Stimulated activated CD8-positive, alpha-beta memory T cell treated with anti-CD3 and anti-CD28 coated beads, Interleukin-2, amount 100 ng/mL, for 1 hour (primary cell): ENCODE data around the gene ATP6V0B.

ENCODE experiments used
- DNase-seq, 2 donors: peaks; one replicate each; pipeline ENCODE4 v3.0.0-alpha.2; 2020; ENCODE audit warnings: low read depth in 2 of 2

Gene ATP6V0B

DNA sequence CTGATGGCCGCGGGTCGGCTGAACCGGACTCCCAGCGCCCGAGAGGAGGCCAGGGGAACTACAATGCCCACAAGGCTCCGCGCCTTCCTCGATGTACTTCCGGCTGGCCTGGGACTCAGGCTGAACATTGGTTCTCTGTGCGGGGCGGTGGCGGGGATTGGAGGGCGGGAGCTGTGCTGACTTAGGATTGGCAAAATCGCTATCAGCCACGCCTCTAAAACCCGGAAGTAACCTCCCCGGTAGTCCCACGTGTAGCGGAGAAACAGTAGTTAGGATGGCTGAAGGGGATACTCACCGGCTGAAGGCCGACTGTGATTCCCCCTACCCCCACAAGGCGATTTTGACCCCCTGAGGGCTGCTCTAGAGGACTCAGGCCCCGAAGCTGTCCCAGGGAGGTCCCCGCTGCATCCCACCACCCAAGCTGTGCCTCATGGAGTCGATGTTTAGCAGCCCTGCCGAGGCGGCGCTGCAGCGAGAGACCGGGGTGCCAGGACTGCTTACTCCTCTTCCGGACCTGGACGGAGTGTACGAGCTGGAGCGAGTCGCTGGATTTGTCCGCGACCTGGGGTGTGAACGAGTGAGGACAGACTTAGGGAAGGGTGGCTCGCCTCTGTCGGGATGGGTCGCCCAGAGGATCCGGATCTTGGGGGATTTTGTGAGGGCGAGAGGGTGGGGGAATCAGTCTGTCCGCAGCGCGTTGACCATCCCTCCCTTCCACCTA is 4.9 kb upstream of the ATP6V0B start, which contains the start of gene DPH2:
Gene DPH2, plus strand, starts transcription at position 265 of the 721 bp plus-strand sequence. Its CDS starts 166 bp downstream, at position 431.
- DNase-seq, result peak; percentile 85 to 89

DNA sequence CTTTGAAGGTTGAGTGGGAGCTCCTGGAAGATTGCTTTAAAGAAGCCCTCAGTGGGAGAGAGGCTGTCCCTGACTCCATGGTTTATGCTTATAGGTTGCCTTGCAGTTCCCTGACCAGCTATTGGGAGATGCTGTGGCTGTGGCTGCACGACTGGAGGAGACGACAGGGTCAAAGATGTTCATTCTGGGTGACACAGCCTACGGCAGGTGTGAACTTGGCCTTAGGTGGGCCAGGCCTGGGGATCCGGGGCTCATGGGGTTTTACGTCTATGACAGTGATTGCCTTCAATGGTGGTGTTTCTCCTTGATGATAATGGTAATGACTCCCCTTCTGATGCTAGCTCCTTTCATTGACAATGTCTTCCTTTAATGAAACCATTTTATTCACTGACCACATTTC is 4.3 kb upstream of the ATP6V0B start:
- no peak for DNase-seq

DNA sequence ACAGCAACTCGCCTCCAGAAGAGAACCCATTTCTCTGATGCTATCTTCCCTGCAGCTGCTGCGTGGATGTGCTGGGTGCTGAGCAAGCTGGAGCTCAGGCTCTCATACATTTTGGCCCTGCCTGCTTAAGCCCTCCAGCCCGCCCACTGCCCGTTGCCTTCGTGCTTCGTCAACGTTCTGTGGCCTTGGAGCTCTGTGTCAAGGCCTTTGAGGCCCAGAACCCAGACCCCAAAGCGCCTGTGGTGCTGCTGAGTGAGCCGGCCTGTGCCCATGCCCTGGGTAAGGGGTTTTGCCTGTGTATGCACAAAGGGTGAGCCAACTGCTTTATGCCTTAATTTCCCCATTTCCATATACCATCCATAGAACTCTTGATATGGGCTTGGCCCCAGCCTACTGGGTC is 3.8 kb upstream of the ATP6V0B start:
- no peak for DNase-seq

DNA sequence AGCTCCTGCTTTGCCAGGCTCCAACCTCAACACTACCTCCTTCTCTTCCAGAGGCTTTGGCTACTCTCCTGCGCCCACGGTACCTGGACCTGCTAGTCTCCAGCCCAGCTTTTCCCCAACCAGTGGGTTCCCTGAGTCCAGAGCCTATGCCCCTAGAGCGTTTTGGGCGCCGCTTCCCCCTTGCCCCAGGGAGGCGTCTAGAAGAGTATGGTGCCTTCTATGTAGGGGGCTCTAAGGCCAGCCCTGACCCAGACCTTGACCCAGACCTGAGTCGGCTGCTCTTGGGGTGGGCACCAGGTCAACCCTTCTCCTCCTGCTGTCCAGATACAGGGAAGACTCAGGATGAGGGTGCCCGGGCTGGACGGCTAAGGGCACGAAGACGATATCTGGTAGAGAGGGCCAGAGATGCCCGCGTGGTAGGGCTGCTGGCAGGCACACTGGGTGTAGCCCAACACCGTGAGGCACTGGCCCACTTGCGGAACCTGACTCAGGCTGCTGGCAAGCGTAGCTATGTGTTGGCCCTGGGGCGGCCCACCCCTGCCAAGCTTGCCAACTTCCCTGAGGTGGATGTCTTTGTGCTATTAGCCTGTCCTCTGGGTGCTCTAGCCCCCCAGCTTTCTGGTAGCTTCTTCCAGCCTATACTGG is 3.3 kb upstream of the ATP6V0B start:
- DNase-seq, result no peak

DNA sequence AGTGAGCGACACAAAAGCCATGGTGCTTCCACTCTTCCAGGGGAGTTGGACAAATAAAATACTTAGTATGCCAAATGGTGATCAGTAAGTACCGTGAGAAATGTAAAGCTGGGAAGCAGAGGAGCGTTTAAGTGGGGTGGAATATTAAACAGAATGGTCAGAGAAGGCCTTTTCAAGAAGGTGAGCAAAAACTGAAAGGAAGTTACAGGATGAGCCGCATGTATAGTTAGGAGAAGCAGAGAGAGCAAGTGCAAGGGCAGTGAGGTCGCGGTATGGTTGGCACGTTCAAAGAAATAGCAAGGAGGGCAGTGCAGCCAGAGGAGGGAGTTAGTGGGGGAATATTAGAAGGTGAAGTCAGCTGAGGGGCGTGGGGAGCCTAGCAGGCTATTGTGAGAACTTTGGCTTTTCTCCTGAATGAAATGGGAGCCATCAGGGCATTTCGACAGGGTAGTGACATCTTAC is 748 bp upstream of the ATP6V0B start:
- no peak for DNase-seq

DNA sequence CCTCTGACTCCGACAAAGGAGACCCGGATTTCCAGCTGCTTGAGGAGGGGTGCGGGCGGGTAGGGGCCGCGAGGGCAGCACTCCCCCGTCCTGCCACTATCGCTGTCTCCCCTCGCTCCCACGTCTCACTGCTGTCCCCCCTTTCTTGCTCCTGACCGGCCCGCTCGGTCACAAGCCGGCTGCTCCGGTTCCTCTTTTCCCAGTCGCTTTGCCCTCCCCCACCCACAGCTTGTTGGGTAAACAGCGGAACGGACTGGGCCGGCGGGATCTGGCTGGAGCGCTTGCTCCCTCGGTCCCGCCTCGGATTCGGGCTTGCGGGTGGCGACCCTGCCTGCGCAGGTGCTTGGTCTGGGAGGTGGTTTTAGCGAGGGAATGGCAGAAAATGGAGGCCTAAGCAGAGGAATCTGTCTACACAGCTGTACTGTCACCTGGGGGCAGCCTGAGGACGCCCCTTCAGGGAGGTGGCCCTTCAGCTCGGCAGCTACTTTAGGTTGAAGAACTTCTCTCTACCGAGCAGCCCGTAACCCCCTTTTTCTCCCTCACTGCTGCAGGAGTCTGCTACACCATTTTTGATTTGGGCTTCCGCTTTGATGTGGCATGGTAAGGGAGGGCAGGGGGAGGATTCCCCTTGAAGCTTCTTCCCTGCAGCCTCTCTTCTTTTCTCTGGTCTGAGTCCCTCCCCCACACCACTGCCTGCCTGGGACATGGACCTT is 645 bp downstream of the ATP6V0B start:
- no peak for DNase-seq

DNA sequence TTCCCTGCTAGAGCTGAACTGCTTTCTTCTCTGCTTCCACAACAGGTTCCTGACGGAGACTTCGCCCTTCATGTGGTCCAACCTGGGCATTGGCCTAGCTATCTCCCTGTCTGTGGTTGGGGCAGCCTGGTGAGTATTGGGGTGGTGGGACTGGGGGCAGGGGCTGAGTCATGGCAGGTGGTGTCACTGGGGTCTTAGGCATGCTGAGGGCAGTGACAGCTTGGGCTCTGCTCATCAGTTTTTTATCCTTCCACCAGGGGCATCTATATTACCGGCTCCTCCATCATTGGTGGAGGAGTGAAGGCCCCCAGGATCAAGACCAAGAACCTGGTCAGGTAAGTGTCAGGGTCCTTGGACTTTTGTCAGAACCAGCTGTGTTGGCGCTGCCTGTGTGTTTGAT is 1.3 kb downstream of the ATP6V0B start:
- DNase-seq, result no peak

DNA sequence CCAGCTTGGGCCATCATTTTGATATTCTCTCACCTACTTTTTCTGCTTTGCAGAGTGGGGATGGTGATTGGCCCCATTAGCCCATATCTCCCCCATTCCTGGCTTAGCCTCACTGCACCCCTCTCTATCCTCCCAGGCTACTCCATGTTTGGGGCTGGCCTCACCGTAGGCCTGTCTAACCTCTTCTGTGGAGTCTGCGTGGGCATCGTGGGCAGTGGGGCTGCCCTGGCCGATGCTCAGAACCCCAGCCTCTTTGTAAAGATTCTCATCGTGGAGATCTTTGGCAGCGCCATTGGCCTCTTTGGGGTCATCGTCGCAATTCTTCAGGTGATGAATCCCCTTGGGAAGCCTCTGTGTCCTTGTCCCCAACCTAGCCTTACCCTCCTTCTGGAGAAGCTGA is 2.1 kb downstream of the ATP6V0B start:
- DNase-seq, result no peak

DNA sequence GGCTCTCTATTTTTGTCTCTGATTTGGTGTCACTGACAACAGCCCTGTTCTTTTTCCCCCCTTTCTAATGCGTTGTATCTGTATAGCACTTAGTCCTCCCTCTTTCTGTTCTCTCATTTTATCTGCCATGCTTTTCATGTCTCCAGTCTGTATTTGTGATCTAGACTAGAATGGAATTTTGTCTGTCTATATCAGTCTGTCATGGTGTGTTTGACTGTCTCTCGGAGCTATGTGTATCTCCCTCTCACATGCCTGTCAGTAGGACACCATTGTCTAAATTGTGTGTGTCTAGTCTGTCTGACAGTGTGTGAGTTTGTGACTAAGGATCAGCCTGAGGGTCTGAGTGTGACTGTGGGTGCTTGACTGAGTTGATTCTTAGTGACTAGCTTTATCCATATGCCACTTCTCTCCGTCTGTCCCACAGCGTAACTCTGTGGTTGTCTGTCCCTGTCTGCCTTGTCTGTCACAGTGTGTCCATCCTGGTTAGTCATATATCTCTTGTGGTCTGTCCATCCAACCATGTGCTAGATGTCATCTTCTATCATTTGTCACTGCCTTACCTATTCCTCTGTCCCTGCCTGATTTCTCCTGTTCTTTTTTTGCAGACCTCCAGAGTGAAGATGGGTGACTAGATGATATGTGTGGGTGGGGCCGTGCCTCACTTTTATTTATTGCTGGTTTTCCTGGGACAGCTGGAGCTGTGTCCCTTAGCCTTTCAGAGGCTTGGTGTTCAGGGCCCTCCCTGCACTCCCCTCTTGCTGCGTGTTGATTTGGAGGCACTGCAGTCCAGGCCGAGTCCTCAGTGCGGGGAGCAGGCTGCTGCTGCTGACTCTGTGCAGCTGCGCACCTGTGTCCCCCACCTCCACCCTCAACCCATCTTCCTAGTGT is 2.9 kb downstream of the ATP6V0B start:
- DNase-seq, result no peak

DNA sequence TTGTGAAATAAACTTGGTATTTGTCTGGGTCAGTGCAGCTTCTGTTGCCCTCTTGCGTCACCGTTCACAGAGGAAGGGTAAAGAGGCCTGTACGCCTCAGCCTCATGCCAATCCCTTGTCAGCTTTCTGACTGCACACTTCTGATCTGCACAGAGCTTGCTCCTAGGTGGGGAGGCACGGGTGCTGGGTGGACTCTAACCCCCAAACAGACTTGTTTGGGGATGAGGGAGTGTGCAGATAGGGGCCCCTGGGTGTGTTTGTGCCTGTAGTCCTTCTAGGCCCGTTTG is 3.4 kb downstream of the ATP6V0B start:
- DNase-seq, result no peak

DNA sequence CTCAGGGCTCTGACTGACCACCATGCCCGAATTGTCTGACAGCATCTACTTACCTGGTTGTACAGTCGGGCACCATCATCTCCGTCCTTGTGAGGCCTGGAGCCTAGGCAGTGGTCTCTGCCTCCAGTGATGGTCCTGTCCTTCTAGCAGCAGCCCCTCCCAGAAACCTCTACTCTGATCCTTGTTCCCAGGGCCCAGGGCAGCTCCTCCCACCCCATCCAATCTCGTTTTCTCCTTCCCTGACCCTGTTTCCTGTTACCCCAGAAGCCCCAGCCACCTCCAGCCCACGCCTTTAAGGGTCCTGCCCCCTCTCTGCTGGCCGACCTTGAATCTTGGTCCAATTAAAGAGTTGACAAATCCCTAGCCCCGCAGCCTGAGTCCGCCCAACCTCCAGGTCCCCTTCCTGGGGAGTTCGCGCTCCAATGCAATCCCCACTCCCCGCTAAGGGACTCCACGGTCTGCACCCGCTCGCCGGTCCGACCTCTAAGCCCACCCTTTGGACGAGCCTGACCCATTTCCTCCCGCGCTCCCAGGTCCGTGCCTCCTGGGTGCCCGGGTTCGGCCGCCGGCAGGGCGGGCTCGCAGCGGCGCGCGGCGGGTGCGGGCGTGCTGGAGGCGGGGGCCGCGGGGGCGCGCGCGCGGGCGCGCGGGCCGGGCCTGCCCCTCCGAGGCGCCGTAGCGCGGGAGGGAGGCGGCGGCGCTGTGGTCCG is 3.9 kb downstream of the ATP6V0B start, which contains the start of gene B4GALT2:
Gene B4GALT2, plus strand, starts transcription at position 660 of the 710 bp plus-strand sequence. CDS start 1,951 bp downstream, outside the sequence.
- DNase-seq, result peak in 1 of 2 donors; percentile 11

DNA sequence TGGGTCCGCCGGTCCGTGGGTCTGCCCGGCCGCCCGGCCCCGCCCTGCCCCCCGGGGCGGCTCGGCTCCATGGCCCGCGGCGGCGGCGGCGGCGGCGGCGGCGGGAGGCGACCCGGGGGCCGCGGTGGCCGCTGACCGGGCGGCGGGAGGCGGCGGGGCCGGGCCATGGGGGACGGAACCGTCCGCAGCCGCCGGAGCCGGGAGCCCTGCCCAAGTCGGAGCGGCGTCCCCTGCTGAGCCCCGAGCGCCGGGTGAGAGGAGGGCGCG is 4.4 kb downstream of the ATP6V0B start:
- no peak for DNase-seq

DNA sequence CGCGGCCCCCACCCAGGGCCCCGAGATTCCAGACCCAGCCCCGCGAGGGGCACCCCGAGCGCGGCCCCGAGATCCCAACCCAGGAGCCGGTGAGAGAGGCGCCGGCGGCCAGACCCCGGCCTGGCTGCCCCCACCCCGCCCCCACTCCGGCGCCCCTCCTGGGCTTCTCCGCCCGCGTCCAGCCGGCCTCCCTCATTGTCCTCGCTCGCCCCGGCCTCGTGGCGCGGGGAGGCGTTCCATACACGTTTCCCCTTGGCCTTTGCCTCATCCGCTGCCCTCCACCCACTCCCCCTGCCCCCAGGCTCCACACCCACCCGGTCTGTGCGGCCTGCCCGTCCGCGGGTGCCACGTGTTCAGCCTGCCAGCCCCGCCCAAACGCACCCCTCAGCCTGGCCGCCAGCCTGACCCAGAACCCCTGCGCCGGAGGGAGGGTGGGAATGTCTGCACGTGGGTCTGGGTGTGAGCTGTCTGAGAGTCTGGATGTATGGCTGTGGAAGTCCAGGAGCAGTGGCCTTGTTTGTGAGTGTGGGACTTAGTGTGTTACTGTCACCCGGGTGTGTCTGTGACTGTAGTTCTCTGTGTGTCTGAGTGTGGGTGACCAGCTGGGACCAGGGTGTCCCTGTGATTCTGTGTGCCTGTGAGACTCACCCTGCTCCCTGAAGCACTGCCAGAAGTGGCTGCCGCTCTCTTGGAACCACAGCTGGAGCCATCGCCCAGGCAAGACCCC is 4.9 kb downstream of the ATP6V0B start:
- no peak for DNase-seq

DNA sequence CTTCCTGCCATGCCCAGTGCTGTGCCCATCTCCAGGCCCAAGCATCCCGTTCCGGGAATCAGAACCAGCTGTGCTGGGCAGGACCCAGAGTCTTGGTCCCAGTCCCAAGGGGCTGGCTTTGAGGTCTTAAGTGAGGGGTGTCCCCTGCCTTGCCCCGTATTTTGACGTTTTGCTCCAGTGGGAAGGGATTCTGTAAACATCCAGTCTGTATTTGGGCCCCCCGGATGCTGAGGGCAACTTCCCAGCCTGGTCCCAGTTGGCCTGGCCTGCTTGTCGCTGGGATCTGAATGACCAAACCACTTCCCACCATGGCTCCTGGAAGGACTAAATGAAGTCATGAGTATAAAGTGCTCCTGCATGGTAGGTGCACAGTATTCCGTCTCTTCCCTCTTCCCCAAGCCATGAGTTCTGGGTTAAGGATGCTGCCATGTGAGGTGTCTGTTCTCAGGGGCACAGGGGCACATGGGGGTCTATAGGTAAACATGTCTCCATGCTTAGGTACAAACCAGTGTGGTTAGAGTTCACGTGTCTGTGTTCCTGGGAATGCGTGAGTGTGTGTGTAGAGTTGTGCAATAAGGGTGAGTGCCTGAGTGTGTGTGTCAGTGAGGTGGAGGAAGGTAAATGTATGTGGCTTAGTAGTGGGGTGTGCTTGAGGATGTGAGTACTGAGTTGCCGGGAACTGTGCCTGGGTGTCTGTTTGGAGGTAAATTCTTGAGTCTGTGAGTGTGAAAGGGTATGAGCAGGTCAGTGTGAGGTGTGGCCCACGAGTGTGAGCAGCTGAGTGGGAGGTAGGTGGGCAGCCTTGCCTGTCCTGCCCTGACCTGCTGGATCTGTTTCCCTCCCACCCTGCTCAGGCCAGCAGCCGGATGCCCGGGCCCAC is 5.7 kb downstream of the ATP6V0B start:
- no peak for DNase-seq

DNA sequence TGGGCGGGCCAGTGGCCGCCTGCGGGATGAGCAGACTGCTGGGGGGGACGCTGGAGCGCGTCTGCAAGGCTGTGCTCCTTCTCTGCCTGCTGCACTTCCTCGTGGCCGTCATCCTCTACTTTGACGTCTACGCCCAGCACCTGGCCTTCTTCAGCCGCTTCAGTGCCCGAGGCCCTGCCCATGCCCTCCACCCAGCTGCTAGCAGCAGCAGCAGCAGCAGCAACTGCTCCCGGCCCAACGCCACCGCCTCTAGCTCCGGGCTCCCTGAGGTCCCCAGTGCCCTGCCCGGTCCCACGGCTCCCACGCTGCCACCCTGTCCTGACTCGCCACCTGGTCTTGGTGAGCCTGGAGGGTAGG is 6.4 kb downstream of the ATP6V0B start:
- no peak for DNase-seq

DNA sequence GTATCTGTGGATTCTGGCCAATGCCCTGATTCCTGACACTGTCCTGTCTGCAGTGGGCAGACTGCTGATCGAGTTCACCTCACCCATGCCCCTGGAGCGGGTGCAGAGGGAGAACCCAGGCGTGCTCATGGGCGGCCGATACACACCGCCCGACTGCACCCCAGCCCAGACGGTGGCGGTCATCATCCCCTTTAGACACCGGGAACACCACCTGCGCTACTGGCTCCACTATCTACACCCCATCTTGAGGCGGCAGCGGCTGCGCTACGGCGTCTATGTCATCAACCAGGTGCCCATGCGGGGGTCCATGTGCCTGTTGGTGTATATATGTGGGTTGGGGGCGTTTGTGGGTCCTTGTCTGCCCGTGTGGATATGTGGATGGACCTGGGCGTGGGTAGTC is 6.9 kb downstream of the ATP6V0B start:
- DNase-seq, result no peak

DNA sequence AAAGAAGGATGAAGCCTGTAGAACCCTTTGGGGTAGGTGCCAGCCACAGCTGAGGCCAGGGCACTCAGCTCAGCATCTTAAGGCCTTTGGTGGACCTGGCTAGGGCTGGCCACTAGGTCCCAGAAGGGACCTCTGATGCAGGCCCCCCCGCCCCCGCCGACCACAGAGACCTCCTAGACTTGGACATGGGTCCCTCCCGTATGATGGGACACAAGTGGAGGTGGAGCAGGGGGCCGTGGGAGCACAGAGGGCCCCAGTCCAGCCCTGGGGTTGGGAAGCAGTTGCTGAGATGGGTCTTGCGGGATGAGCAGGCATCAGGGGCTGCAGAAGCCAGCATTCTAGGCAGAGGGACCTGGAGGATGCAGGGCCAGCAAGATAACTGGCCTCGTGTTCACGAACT is 7.5 kb downstream of the ATP6V0B start:
- DNase-seq, result no peak

DNA sequence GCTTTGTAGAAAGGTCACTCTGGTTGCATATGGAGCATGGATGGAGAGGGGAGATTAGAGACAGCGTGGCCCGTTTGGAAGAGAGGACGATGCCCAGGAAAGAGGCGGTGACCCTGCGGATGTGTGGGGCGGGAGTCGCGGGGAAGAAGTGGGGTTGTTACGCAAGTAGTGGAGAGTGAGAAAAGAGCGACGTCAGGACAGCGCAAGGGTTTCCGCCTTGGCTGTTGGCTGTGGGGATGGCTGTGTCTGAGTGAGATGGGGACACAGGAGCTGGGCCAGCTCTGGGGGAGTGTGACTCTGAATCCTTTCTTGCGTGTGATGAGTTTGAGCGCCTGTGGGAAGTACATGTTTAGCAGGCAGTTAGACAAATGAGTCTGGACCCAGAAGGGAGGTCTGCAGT is 8.0 kb downstream of the ATP6V0B start:
- no peak for DNase-seq

DNA sequence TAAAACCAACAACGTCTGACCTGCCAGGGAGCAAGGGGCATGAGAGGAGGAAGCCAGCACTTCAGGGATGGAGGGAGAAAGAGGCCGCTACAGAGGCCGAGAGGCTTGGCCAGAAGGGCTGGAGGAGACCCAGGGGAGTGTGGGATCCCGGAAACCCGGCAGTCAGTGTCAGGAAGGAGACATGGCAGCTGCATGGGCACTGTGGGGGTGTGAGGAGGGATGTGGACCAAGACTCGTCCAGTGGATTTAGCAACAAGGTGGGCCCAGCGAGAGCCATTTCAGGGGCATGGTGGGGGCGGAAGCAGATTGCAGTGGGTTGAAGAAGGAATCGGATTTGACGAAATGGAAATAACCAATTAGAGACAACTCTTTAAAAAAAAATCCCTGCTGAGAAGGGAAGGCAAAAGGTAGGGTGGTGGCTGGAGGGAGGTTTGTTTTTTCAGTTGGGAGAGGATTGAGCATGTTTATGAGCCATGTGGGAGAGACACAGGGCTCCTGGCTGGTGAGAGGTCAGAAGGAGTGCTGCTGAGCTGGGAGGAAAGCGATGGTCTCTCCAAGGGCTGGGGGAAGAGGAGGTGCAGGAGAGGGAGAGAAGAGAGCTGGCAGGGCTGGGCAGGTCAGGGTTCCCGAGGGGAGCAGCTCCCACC is 8.6 kb downstream of the ATP6V0B start:
- no peak for DNase-seq
